ENCODE data around the gene SLC7A5.
"Not testable (repeated sequence)": the region's sequence is repeated elsewhere in the genome, so short reads cannot be mapped to it uniquely, and the experiment has no call there.

DNA sequence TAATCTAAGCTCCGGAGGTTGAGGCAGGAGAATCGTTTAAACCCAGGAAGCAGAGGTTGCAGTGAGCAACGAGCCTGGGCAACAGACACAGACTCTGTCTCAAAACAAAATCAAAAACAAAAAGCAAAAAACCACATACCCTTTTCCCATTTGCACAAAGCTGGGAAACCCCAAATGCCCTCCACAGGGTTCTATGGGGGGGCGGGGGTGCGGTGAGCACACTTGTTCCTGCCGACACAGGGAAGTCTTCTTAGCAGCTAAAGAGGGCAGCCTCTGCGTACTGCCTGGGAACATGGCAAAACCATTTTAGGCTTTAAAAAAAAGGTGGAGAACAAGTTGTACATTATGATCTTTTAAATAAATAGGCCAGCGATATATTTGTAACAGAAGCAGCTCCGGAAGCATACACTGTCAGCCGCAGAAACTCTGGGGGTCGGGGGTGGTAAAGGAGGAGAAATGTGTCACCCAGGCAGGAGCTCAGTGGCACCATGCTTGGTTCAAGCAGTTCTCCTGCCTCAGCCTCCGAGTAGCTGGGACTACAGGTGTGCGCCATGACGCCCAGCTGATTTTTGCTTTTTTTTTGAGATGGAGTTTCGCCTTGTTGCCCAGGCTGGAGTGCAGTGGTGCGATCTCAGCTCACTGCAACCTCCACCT is 3.3 kb downstream of the SLC7A5 start:
- not testable (repeated sequence) for TF ChIP-seq POLR2AphosphoS5 (IDR thresholded peaks at IDR 0.05)
- TF ChIP-seq, protein P1, sequence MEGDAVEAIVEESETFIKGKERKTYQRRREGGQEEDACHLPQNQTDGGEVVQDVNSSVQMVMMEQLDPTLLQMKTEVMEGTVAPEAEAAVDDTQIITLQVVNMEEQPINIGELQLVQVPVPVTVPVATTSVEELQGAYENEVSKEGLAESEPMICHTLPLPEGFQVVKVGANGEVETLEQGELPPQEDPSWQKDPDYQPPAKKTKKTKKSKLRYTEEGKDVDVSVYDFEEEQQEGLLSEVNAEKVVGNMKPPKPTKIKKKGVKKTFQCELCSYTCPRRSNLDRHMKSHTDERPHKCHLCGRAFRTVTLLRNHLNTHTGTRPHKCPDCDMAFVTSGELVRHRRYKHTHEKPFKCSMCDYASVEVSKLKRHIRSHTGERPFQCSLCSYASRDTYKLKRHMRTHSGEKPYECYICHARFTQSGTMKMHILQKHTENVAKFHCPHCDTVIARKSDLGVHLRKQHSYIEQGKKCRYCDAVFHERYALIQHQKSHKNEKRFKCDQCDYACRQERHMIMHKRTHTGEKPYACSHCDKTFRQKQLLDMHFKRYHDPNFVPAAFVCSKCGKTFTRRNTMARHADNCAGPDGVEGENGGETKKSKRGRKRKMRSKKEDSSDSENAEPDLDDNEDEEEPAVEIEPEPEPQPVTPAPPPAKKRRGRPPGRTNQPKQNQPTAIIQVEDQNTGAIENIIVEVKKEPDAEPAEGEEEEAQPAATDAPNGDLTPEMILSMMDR (IDR thresholded peaks at IDR 0.05) = not testable (repeated sequence)
